GM20431 (cell line): Measurements from ENCODE around the gene PPP1R3F.

Experiments used
- in situ Hi-C: fragments of 300-500 bp; cut with MseI, MboI; formaldehyde crosslinking; loops from one replicate; pipeline ENCODE4 v1.15.0; 2020; ENCODE audit warnings: low sequenced_read_pairs; ENCODE audit not compliant: unreplicated experiment

PPP1R3F gene

GRCh38 chrX:49249071-49249470 is 20.5 kb upstream of the PPP1R3F start:
- in situ Hi-C loops = no loop called here

DNA sequence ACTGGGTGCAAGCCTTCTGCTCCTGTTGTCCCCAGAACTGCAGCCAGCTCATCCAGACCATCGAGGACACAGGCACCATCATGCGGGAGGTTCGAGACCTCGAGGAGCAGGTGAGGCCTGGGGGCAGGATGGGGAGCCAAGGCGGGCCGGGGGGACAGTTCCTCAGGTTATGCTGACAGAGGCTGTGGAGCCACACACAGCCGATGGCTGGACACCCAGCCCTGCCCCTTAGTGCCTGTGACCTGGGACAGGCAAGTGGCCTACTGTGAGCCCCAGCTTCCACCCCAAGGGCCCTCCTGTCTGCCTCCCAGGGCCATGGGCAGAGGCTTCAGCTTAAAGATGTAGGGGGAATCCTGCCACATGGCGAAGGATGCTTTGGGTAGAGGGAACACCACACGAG is 20.0 kb upstream of the PPP1R3F start:
- in situ Hi-C loops = no loop called here

GRCh38 chrX:49250066-49250465 is 19.5 kb upstream of the PPP1R3F start:
- in situ Hi-C loops = no loop called here

DNA sequence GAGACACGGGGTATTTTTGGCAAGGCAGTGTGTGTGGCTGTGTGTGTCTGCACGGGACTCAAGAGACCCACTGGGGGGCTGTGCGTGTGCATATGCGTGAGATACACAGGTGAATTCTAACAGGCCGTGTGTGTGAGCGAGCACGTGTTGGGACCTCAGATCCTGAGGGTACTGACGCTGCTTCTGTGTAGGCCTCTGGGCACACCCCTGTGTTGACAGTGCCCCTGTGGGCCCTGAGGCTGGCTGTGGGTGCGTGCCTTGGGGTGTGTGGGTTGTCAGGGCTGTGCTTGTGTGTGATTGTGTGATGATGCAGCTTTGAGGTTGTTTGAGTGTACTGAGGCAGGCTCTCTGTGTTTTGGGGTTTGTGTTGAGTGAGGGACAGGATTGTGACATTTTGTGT is 19.0 kb upstream of the PPP1R3F start:
- in situ Hi-C loops = no loop called here

DNA sequence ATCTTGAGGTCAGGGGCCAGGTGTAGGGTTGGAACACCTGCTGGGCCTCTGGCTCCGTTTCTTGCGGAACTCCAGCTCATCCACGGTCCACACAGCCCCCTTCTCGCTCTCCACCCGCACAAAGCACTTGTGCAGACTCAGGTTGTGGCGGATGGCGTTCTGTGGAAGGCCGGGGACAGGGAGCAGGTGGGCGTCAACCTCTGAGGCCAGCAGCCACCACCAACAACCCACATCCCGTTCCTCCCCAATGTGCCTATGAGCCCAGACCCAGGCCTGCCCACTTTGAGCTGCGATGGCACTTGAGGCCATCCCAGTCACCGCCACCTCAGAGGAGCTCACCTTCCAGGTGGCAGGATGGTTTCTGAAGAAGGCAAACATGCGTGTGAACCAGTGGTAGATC is 18.3 kb upstream of the PPP1R3F start:
- in situ Hi-C loops = no loop called here

DNA sequence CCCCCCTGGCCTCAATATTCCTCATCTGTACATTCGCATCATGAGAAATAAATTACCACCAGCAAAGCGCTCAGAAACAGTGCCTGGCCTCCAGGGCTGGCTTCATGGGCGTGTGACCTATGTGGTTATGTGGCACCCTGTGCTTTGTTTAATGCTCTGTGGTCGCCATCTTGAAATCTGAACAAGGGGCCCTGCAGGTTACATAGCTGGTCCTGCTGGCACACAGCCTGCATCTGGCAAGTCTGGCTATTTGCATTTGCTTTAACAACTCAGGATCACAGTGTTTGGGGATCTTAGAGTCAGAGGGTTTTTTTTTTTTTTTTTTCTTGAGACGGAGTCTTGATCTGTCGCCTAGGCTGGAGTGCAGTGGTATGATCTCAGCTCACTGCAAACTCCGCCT is 15.0 kb upstream of the PPP1R3F start:
- in situ Hi-C loops = no loop called here

DNA sequence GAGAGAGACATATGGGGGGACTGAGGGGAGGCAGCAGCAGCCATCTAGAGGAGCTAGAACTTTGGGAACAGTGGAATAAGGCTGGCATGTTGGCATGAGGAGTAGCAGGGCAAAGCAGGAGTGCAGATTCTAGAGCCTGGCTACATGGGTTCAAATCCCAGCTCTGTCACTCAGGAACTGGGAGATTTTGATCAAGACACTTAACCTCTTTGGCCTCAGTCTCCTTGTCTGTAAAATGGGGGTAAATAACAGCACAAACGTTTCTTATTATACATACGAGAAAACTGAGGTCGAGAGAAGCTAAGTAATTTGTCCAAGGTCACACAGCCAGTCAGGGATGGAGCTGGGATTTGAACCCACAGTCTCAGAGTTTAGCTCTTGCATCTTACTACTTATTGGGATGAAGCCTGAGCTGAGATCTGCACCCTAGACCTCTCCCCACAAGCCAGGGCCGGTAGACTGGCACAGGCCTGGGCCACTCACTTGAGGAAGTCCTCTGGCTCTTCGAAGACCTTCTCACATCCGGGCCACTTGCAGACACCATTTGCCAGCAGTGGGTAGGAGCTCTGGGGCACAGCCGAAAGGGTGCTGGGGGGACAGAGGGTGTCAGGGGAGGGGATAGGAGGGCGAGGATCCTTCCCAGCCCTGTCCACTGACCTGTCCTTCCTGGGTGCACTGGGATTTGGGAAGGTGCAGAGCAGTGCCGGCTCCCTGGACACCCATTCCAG is 13.2 kb upstream of the PPP1R3F start:
- in situ Hi-C loops = no loop called here

- in situ Hi-C loops = no loop called here
Measured at GRCh38 chrX:49257074-49257790, 12.4 kb upstream of the PPP1R3F start.

- in situ Hi-C loops = no loop called here
Measured at GRCh38 chrX:49257846-49258748, 11.5 kb upstream of the PPP1R3F start.

GRCh38 chrX:49258749-49259124 is 10.9 kb upstream of the PPP1R3F start:
- in situ Hi-C loops = no loop called here

DNA sequence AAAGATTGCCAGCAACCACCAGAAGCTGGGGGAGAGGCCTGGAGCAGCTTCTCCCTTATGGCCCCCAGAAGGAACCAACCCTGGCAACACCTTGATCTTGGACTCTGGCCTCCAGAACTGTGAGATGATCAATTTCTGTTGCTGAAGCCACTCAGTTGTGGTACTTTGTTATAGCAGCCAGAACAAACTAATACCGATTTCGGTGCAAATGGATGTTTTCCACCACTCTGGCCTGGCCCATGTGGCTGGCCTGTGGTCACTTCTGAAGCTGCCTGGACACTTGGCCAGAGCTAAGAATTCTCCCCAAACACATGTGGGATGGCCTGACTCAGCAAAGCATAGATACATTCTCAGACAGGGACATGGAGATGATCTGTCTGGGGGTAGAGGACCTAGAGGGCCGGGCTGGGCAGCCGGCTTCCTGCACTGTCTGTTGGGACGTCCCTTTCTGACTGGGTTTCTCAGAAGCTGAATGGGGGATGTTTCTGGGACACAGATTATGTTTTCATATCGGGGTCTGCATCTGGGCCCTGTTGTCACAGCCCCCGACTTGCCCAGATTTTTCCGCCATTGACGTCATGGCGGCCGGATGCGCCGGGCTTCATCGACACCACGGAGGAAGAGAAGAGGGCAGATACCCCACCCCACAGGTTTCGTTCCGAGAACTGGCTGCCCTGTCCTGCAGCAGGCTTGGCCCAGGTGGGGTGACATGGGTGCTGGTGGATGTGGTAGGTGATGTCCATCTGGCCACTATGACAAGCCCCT is 9.2 kb upstream of the PPP1R3F start:
- in situ Hi-C loops = no loop called here

DNA sequence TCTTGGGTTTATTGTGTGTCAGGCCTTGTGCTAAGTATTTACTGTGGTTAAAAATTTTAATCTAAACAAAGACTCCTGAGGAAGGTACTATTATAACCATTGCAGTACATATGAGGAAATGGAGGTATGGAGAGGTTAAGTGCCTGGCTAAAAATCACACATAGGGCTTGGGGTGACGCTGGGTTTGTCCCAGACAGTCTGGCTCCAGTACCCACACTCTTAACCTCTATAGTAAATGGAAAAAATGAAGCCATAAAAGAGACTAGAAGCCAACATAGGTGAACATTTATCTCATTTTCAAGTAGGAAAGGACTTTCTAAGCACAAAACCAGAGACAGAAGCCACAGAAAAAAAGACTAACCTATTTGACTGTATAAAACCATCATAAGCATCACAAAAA is 7.0 kb upstream of the PPP1R3F start:
- in situ Hi-C loops = no loop called here

DNA sequence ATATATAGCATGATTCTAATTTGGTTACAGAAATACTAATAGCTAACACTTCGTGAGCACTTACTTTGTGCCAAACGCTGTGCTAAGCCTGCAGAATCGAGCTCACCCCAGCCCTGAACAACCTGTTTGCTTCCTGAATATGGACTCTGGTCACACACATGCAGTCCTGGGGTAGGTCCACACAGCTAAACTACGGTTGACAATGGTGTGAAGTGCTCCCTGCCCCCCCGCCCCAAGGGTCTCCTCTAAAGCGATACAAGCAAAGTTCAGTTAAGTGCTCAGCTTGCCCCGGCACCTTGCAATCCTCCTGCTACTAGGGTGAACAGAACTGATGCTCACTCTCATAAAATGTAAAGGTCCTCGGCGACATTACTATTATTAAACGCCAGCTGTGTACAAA is 6.0 kb upstream of the PPP1R3F start:
- in situ Hi-C loops = no loop called here

DNA sequence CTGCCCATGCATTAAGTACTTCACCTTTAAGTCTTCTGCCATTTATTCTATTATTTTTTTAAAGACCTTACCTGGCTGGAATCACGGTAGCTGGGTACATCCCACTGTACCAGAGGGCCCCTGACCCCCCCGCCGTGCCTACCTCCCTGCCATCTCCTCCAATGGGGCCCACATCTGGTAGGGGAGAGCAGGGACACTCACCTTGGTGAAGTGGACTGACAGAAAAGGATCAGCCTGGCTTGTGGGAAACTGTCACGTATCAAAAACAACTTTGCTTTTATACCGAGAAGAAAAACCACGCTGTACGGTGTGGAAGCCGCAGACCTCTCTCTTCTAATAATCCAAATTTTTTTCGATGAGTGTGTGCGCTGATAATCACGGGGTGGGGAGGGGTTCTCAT is 5.1 kb upstream of the PPP1R3F start, which contains the start of gene FOXP3:
Gene FOXP3, minus strand, starts transcription at position 251 of the 400 bp plus-strand sequence. CDS start 6,205 bp downstream, outside the sequence.
- in situ Hi-C loops = no loop called here

GRCh38 chrX:49266523-49267445 is 2.8 kb upstream of the PPP1R3F start:
- in situ Hi-C loops = no loop called here

DNA sequence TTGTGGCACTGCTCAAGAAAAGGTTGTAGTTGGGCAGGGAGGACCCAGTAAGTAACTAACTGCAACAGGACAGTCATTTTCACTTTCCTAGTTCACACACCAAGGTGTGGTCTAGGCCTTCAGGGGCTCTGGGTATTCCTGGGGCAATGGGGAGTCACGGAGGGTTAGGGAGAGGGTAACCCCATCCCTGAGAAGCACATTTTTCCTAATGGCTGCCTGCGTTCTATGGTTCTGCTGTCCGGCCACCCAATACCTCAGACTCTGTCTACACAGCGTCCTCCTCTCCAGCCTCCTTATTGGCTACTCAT is 937 bp upstream of the PPP1R3F start:
- in situ Hi-C loops = no loop called here

DNA sequence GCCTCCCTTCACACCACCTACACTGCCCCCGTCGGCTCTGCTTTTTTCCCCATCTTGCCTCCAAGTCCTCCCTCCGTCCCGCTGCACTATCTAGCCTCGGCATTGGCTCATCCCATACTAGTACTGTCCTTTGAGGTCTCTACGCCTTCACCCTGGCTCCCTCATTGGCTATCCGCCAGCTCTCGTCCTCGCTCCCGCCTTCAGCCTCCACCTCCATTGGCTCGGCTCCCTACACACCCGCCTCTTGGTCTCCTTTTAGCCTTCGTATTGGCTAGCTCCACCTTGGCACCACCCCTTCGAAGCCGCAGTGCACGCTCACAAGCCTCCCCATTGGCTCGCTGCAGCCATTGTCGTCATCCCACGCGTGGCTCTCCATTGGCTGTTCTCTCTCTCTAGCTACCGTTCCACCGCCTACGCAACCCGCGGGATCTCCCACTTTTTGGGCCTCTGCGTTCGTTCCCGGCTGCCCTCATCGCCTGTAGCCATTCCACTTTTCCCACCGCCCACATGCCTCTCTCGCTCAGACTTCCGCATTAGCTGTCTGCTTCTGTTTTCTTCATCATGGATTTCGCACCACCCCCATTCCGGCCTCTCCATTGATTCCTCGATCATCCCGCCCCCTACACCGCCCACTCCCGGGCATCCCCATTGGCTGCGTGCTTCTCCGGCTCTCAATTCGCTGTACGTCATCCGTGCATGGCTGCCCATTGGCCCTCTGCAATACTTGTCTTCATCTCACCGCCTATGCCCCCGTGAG is 405 bp upstream of the PPP1R3F start:
- in situ Hi-C loops = no loop called here

GRCh38 chrX:49270249-49270921 is 792 bp downstream of the PPP1R3F start:
- in situ Hi-C loops = no loop called here
